Right renal pelvis (tissue), 4 donors: ENCODE data around the gene PI4K2A. TPM values are rescaled to one million over a fixed set of nuclear protein-coding genes. Genes with fewer than 3 reads are reported as not detected.

ENCODE experiments used
- DNase-seq, 4 donors: peaks; one replicate each; pipeline ENCODE4 v3.0.0-alpha.2; 2013; ENCODE audit warnings: low read depth in 4 of 4, low spot score in 3 of 4, missing footprints in 1 of 4
- polyA plus RNA-seq, 4 donors: library from polyadenylated mRNA; unstranded; fragments of 120-200 nt; gene quantifications; one replicate each; pipeline ENCODE4 v1.2.1, GENCODE V29; 2013; ENCODE audit not compliant: insufficient read length in 4 of 4

Gene PI4K2A
- polyA plus RNA-seq, 4 donors: 19.8 to 22.1 (median 21.2) TPM

GRCh38 chr10:97703398-97704067, 63.1 kb downstream of the PI4K2A start:
- no peak for DNase-seq

GRCh38 chr10:97704341-97704740, 63.9 kb downstream of the PI4K2A start:
- no peak for DNase-seq

- DNase-seq: no peak
These were observed 64.7 kb downstream of the PI4K2A start for GRCh38 chr10:97705006-97705670.

- DNase-seq: no peak
These were observed 66.8 kb downstream of the PI4K2A start for GRCh38 chr10:97707134-97707861.

- no peak for DNase-seq
These were observed 67.7 kb downstream of the PI4K2A start for GRCh38 chr10:97708167-97708566.

GRCh38 chr10:97708976-97709946, 68.8 kb downstream of the PI4K2A start:
- DNase-seq: peak in 1 of 4 donors; percentile 59

- no peak for DNase-seq
These were observed 71.4 kb downstream of the PI4K2A start for GRCh38 chr10:97711640-97712572.

GRCh38 chr10:97713339-97713825, 72.9 kb downstream of the PI4K2A start, which contains the start of gene MARVELD1:
MARVELD1 (plus strand) TSS chr10:97713730; CDS start chr10:97713877, 147 bp downstream.
- peak in 2 of 4 donors; percentile 63 to 70 for DNase-seq

GRCh38 chr10:97713826-97714400, 73.4 kb downstream of the PI4K2A start:
- DNase-seq: peak in 2 of 4 donors; percentile 47 to 73

GRCh38 chr10:97714401-97715258, 74.2 kb downstream of the PI4K2A start:
- DNase-seq: peak in 1 of 4 donors; percentile 27

GRCh38 chr10:97715259-97715874, 74.9 kb downstream of the PI4K2A start:
- DNase-seq: no peak

GRCh38 chr10:97717627-97718026, 77.2 kb downstream of the PI4K2A start:
- DNase-seq: no peak

GRCh38 chr10:97718178-97718577, 77.7 kb downstream of the PI4K2A start:
- no peak for DNase-seq

GRCh38 chr10:97718659-97719142, 78.2 kb downstream of the PI4K2A start:
- no peak for DNase-seq

- DNase-seq: no peak
These were observed 79.1 kb downstream of the PI4K2A start for GRCh38 chr10:97719602-97720001.

- no peak for DNase-seq
These were observed 81.7 kb downstream of the PI4K2A start for GRCh38 chr10:97721871-97722780.
